ENCODE measurements around the gene TRAF3.
"Not testable (repeated sequence)": the region's sequence is repeated elsewhere in the genome, so short reads cannot be mapped to it uniquely, and the experiment has no call there.

The TRAF3 gene

GRCh38 chr14:102831163-102831804 lies 54.0 kb downstream of the TRAF3 start:
- no peak for DNase-seq

GRCh38 chr14:102833341-102833740 lies 56.1 kb downstream of the TRAF3 start:
- DNase-seq: no peak

- no peak for DNase-seq
Measured at GRCh38 chr14:102833991-102834390, 56.7 kb downstream of the TRAF3 start.

- no peak for DNase-seq
Measured at GRCh38 chr14:102835959-102836358, 58.7 kb downstream of the TRAF3 start.

- not testable (repeated sequence) for DNase-seq
Measured at GRCh38 chr14:102837120-102837519, 59.9 kb downstream of the TRAF3 start.

GRCh38 chr14:102838501-102838900 lies 61.3 kb downstream of the TRAF3 start:
- DNase-seq: no peak

GRCh38 chr14:102840115-102840514 lies 62.9 kb downstream of the TRAF3 start:
- no peak for DNase-seq

GRCh38 chr14:102840771-102841528 lies 63.7 kb downstream of the TRAF3 start:
- no peak for DNase-seq

GRCh38 chr14:102848830-102849525 lies 71.7 kb downstream of the TRAF3 start:
- no peak for DNase-seq

- DNase-seq: no peak
Measured at GRCh38 chr14:102849526-102850379, 72.5 kb downstream of the TRAF3 start.

GRCh38 chr14:102853648-102854047 lies 76.4 kb downstream of the TRAF3 start:
- no peak for DNase-seq

GRCh38 chr14:102854091-102854703 lies 76.9 kb downstream of the TRAF3 start:
- no peak for DNase-seq

GRCh38 chr14:102856179-102856578 lies 78.9 kb downstream of the TRAF3 start:
- DNase-seq: no peak

GRCh38 chr14:102857444-102857843 lies 80.2 kb downstream of the TRAF3 start:
- DNase-seq: no peak

- no peak for DNase-seq
Measured at GRCh38 chr14:102859911-102860310, 82.7 kb downstream of the TRAF3 start.

- DNase-seq: no peak
Measured at GRCh38 chr14:102862154-102862773, 85.0 kb downstream of the TRAF3 start.

- DNase-seq: no peak
Measured at GRCh38 chr14:102863381-102863780, 86.1 kb downstream of the TRAF3 start.

- DNase-seq: not testable (repeated sequence)
Measured at GRCh38 chr14:102865916-102866315, 88.7 kb downstream of the TRAF3 start.

GRCh38 chr14:102866982-102867761 lies 89.9 kb downstream of the TRAF3 start:
- no peak for DNase-seq

- DNase-seq: no peak
Measured at GRCh38 chr14:102867826-102868580, 90.8 kb downstream of the TRAF3 start.

All from CD4-positive, alpha-beta T cell treated with Interleukin-6 for 4 hours (primary cell).